Fibroblast of peridontal ligament (primary cell): Measurements from ENCODE around the gene SASH1.

Experiments
- DNase-seq: peaks from one replicate; pipeline ENCODE4 v3.0.0-alpha.2; 2010; ENCODE audit errors: extremely low read depth

The SASH1 gene

DNA sequence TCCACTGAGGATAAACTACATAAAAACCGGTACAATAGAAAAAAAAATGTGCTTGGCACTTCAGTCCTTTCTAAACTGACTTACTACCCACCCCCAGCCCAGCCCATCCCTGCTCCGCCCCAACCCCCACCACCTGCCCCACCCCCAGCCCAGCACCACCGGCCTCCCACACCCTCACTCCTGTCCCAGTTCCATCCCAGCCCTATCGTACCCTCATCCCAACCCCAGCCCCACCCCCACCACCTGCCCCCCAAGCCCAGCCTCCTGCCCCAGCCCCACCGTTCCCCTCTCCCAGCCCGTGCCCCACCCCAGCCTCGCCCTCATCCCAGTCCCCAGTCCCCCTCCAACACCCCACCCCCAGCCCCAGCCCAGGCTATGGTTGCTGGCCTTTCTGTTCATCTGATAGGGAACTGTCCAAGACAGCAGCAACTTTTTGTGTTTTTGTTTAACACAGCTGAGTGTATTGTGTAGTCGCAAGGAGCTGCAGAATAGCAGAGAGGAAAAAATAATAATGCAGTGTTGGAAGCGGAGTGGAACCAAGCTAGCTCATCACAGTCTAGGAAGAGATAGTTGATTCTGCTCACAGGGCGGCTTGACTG lies 61.9 kb downstream of the SASH1 start:
- no peak for DNase-seq

DNA sequence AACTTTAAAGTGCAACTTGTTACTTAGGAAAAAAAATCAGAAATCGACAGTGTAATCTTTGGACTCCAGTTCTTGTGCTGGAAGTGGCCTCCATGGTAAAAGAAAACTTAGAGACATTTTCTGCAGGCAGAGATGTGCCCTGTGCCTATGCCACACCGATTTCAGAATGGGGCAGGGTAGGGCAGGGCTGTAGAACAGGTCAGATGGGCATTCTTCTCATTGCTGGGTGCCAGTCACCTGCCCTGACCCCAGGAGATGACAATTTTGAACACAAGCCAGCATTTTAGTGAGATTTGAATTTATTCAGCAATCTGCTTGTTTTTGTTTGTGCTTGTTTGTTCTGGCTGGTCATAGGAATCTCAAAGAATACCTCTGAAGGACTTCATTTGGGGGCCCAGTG lies 63.3 kb downstream of the SASH1 start:
- DNase-seq = no peak

DNA sequence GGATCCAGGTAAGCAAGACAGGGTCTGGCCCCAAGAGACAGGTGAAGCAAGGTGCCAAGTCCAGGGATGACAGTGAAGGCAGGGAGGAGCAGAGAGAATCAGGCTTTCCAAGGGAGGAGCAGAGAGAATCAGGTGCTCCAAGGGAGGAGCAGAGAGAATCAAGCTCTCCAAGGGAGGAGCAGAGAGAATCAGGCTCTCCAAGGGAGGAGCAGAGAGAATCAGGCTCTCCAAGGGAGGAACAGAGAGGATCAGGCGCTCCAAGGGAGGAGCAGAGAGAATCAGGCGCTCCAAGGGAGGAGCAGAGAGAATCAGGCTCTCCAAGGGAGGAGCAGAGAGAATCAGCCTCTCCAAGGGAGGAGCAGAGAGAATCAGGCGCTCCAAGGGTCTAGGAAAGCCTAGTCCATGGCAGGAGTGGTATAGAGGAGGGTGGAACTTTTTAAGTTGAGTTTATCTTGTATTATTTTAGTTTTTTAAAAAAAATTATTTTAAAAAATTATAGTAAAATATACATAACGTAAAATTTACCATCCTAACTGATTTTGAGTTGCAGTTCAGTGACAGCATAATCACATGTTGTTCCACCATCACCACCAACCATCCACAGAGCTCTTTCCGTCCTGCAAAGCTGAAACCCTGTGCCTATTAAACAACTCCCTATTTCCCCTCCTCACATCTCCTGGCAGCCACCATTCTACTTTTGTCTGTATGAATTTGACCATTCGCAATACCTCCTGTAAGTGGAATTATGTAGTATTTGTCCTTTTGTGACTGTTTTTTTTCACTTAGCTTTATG lies 64.1 kb downstream of the SASH1 start:
- no peak for DNase-seq

DNA sequence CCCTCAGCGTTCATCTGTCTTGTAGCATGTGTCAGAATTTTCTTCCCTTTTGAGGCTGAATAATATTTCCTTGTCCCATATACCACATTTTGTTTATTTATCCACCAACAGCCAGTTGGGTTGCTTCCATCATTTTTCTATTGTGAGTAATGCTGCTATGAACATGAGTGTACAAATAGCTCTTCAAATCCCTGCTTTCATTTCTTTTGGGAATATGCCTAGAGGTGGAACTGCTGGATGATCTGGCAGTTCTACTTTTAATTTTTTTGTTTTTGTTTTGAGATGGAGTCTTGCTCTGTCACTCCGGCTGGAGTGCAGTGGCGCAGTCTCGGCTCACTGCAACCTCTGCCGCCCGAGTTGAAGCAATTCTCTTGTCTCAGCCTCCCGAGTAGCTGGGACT lies 64.7 kb downstream of the SASH1 start:
- DNase-seq = peak; percentile 99

DNA sequence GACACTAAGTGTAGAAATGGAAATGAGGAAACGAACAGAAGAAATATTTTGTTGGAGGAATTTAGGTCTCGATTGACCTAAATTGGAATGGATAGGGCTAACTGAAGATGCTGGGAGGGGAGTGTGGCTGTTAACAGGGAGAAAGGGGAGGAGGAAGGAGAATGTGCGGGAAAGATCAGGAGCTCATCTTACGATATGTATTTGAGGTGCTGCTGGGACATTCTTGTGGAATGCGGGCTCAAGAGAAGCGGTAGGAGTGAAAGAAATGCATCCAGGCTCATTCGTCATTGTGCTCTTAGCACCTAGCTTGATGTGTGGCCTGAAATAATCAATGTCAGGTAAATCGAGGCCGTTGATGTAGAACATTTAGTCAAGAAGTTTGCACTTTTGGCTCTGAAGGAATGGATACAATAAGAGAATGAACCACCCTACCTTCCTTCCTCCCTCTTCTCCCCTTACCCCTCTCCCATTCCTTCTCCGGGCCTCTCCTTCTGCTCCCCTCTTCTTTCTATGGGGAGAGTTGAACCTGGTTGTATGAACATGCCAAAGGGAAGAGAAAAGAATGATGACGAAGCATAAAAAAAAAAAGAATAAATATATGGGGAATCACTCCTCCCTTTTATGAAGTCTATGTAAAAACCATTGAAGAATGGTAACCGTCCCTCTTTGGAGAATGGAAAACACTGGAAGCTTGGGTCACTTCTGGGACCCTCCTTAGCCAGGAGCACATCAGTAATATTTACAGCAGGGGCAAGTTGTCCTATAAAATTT lies 70.9 kb downstream of the SASH1 start:
- no peak for DNase-seq

DNA sequence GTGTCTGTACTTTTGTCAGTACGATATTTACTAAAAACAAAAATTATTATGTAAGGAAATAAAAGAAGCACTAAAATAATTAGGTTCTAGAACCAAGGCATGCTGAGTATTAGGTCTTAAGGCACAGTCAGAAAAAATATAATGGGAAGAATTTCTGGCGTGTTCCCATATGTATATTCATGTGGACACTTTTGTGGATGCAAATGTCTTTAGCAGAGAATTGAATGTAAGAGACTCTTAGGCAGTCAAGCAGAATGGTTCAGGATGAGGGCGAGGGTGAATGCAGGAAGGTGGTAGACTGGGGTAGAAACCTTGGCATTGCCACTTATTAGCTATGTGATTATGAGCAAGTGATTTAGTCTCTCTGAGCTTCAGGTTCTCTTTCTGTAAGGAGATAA lies 71.5 kb downstream of the SASH1 start:
- no peak for DNase-seq

DNA sequence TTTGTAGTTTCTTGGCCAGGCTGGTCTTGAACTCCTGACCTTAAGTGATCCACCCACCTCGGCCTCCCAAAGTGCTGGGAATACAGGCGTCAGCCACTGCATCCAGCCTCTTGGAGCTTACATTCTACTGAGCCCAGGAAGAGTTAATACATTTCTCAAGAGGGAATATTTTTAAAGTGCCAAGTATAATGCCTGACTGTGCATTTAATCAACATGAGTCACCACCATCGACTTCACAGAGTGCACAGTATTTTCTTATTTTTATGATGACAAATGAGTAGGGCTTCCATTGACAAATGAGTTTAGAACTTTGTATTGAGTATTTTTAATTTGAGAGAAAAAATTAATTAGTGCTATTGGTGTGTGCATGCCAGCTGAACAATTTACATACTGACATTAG lies 72.2 kb downstream of the SASH1 start:
- peak; percentile 89 for DNase-seq

DNA sequence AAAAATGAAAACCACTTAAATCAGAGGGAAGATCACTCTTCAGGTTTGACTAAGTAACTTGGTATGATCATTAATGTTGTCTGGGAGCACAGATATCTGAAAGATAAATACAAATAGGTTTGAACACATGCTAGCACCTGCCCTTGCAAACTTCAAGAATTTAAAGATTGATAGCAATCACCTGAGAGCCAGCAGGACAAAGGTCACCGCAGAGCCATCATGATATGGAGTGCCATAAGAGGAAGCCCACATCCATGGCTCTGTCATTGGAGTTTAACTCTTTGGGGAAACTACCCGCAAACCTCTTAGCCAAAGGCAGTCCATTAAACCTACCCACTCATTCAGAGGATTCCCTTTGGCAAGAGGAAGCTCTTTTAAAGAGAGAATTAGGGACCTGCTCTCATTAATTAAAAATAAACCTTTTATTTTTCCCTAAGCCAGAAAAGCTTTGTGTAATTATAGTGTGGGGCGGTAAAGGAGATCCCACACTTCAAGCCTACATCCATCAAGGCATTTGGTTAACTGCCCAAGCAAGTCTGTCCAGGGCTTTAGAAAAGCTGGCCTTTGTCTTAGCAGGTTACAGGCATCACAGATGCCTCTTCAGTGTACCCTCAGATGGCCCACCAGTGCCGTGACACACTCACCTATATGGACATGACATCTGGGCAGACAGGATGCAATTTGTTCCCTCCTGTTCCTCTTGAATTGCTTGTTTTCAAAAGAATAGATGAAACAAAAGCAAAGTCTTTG lies 73.0 kb downstream of the SASH1 start:
- no peak for DNase-seq

DNA sequence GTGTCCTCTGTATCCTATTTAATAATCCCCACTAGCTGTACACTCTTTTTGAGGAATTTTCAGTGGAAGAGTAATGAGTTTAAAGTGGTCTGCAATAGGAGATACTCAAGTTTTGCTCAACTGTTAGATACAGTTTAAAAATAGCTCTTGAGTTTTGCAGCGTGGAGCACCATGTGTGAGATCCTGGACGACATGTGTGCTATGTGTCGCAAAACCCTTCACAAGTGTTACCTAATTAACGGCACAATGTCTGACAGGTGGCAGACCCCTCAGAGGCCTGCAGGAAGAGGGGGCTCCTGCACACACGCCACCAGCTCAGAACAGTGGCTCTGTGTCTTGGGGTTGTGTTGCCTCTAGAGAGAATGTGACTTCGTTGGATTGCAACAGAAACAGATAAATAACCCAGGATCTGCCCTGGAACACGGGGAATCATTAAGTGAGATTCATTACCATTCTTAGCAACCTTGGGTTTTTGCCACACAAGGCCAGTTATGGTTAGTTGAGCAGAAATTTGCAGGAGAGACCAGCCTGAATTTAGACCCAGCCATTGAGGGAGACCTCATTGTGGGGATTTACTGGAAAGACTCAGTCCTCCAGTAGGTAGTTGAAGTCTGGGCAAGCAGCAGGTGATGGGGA lies 73.8 kb downstream of the SASH1 start:
- no peak for DNase-seq

DNA sequence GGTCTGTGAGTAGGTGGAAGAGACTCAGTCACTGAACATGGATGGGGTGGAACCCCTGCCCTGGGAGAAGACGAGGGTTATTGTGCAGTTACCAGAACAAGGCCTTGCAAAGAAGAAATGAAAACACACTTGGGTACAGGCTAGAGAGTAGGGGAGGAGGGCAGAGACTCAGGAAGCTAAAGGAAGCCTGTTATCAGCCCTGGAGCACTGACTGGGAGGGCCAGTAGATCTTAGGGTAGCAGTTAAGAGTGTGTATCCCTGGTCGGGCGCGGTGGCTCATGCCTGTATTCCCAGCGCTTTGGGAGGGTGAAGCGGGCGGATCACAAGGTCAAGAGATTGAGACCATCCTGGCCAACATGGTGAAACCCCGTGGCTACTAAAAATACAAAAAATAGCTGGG lies 74.4 kb downstream of the SASH1 start:
- no peak for DNase-seq

DNA sequence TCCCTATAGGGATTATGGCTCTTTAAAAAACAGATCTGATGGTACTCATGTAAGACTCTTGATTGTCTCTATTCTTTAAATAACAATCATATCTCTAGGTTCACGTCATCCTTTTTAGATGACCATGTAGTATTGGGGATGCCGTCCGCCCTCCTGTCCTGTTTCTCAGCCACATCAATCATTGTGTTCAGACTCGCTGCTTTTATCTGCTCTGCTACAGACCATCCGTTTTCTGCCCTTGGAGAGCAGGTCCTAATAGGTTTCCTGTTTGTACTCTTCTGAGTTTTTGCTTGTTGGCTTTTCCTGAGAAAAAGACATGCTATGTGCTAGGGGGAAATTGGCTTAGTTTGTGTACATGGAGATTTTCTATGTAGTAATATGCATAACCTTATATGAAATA lies 76.8 kb downstream of the SASH1 start:
- DNase-seq = no peak

DNA sequence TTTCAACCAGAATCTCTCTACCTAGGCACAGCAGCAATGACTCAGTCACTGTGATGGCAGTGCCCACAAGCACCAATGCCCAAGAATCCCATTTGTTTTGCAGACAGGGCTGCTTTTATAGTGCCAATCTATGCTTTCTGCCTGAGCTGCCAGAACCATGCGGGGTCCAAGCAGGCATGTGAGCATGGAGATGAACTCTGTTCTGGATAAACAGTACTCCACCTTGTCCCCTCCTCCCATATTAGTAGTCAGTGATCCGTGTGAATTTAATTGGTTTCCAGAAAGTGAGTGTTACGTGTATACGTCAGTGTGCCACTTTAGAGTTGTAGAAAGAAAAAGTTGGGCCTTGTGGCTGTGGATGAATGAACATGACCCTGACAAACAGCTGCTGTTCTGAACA lies 79.4 kb downstream of the SASH1 start:
- no peak for DNase-seq

DNA sequence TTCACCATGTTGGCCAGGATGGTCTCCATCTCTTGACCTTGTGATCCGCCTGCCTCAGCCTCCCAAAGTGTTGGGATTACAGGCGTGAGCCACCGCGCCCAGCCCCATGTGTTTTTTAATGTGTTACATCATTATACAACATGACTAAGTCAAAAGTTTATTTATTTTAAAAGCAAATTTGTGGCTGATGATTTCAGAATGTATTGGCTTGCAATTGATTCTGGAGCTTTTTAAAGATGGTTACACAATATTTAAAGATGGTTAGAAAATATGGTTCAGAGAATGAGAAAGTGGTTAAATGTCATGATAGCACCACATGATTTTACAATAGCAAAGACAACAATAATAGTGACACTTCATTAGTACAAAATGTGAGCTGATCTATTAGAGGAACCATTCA lies 80.5 kb downstream of the SASH1 start:
- peak; percentile 85 for DNase-seq

DNA sequence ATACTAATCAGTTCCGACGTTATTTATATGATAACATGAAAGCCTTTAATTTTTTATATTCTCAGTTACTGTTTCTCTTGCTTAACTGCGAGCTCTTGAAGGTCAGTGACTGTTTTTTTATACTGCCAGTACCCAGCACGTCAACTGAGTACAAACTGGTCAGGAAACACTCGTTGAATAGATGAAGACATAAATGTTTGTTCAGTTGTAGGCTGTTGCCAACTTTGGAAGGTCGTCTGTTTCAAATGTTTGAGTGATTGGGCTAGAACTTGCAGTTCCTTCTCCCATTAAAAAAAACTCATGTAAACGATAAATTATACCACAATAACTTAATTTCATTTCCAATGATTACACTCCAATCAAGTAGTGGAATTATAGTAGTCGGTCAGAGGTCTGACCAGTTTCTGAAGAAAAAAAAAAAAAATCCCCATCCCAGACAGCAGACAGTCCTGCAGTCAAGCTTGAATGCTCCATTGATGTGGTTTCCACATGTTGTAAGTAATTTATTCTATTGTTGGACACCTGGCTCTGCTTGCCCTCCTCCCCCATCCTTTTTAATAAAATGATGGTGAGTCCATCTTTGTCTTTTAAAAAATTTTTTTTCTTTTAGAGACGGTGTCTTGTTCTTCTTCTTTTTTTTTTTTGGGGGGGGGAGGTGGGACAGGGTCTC lies 81.1 kb downstream of the SASH1 start:
- peak; percentile 75 for DNase-seq

DNA sequence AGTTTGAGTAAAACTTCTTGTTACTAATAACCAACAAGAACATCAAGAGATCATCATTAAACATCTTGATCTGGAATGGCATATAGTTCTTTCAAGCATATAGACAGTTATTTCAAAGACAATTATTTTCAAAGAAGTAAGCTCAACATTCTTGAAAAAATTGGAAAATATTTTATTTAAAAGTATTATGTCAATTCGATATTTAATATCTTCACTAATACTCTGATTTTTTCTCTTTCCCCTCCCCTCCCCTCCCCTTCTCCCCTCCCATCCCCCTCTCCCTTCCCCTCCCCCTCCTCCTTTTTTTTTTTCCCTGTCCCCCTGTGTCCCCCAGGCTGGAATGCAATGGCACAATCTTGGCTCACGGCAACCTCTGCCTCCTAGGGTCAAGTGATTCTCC lies 82.8 kb downstream of the SASH1 start:
- DNase-seq = no peak

DNA sequence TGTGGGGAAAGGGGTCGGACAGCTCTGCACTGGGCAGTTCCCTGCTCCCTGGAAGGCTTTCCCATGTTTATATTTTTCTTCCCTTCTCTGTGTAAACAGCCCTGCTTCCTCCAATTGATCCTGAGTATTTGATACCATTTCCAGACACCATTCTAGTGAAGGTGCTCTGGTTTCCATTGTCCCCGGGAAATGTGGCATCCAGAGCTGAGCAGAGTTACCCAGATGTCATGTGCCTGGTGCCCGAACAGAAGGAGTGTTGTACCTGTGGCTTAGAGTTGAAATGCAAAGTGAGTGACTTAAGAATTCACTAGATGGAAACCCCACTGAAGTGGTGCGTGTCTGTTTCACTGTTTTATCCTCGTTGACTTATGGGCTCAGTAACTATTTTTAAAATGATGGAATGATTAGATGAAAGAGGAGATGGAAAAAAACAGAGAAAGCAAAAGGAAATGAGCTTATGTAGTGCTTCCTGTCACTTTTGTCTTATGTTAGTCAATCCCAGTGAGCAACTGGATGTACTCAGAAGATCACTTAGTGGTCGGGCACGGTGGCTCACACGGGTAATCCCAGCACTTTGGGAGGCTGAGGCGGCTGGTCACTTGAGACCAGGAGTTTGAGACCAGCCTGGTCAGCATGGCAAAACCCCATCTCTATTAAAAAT lies 83.8 kb downstream of the SASH1 start:
- DNase-seq = no peak

DNA sequence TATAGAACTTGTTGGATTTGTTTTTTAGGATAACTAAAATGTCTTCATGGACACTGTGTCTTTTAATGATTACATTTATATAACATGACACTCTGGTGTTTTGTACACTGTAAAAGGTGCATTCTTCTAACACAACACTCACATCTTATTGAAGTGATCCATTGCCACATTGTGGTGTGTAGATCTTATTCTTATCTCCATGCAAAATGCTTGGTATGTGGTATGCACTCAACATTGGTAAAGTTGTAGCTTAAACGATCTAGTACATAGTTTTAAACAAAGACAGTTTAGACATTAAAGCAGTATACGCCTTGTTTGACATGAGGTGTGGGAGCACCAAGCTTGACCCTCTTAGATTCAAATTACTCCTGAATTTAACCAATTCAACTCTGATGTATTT lies 84.7 kb downstream of the SASH1 start:
- DNase-seq = no peak

DNA sequence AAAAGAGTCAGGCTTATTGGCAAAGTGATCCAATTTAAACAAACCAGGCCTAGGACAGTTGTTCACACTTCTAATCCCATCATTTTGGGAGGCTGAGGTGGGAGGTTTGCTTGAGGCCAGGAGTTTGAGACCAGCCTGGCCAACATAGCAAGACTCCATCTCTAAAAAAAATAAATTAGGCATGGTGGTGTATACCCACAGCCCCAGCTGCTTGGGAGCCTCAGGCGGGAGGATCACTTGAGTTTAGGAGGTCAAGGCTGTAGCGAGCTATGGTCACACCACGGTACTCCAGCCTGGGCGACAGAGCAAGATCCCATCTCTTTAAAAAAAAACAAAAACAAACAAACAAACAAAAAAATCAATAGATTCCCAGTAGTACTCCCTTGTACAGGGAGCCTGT lies 86.8 kb downstream of the SASH1 start:
- DNase-seq = no peak

DNA sequence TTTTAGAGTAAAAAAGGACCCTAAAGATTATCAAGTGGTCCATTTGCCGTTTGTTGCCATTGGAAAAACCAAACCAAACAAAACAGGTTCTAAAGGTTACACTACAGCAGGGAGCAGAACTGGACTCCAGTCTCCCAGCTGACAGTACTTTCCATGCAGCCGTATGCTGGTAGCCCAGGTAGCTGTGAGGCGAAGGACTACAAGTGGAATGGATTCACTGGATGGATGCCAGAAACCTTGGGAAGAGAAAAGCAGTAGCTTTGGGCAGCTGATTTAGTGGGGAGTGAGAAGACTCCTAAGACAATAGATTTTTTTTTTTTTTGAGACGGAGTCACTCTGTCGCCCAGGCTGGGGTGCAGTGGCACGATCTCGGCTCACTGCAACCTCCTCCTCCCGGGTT lies 88.3 kb downstream of the SASH1 start:
- no peak for DNase-seq

DNA sequence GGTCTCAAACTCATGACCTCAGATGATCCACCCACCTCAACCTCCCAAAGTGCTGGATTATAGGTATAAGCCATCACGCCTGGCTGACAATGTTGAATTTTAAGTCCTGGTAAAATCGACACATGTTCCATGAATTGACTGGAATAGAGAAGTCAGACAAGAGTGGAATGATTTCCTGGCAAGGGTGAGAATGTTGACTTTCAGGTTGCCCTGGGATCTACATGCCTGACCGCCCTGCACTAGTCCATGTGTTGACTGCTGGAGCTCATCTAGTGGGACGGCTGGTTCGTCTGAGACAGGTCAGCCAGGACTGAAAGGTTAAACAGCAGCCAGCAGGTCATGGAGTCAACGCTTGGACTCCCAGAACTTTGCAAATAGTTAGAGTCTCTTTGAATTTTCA lies 88.8 kb downstream of the SASH1 start:
- DNase-seq = no peak

DNA sequence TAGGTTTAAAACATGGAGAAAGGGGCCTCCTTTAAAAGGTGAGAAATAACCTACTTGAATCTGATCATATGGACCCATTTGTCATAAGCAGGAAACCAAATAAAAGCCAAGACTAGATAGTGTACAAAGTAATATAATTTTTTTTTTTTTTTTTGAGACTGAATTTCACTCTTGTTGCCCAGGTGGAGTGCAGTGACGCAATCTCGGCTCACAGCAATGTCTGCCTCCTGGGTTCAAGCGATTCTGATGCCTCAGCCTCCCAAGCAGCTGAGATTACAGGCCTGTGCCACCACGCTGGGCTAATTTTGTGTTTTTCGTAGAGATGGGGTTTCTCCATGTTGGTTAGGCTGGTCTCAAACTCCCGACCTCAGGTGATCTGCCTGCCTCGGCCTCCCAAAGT lies 89.2 kb downstream of the SASH1 start:
- DNase-seq = no peak
